HL-60 (cell line): ENCODE measurements around the gene PLAC8.
A peak's percentile ranks its signal among the peaks of the same experiment; 100 is the strongest.

ENCODE experiments used
- DNase-seq, 2 experiments: peaks; one replicate each; pipeline ENCODE4 v3.0.0-alpha.2; 2010 to 2020; ENCODE audit warnings: low read depth in 1 of 2, low spot score in 1 of 2
- H3K27ac ChIP-seq: fragments of 250-450 bp; sonication (Bioruptor Pico); replicated peaks from 2 replicates; pipeline ENCODE4 v1.5.1; 2020; ENCODE audit warnings: mild to moderate bottlenecking, moderate library complexity
- H3K27me3 ChIP-seq: fragments of 250-450 bp; sonication (Bioruptor Pico); 2 replicates; pipeline ENCODE4 v1.5.1; 2021; ENCODE audit warnings: mild to moderate bottlenecking, moderate library complexity; ENCODE audit not compliant: insufficient read depth, poor library complexity, severe bottlenecking
- H3K4me3 ChIP-seq: replicated peaks from 2 replicates; pipeline ENCODE4 v1.5.1; 2011; ENCODE audit warnings: mild to moderate bottlenecking, control low read depth, low read length; ENCODE audit not compliant: insufficient read depth
- CTCF ChIP-seq: IDR thresholded peaks from one replicate; pipeline ENCODE4 v1.5.1; 2011; ENCODE audit warnings: low read length, control low read depth, inconsistent platforms; ENCODE audit not compliant: insufficient read depth
- GABPA ChIP-seq: IDR thresholded peaks from 2 replicates; pipeline ENCODE4 v1.6.1; 2012; ENCODE audit warnings: low read depth
- POLR2AphosphoS5 ChIP-seq: IDR thresholded peaks from 2 replicates; pipeline ENCODE4 v1.6.1; 2012; ENCODE audit warnings: low read depth
- SPI1 ChIP-seq: IDR thresholded peaks from 2 replicates; pipeline ENCODE4 v1.6.1; 2012; ENCODE audit warnings: low read depth, mild to moderate bottlenecking, borderline replicate concordance
- TF ChIP-seq, protein P1 (sequence below): IDR thresholded peaks from 2 replicates; pipeline ENCODE4 v1.6.1; 2012; ENCODE audit warnings: low read depth; ENCODE audit not compliant: insufficient replicate concordance

Gene PLAC8

DNA sequence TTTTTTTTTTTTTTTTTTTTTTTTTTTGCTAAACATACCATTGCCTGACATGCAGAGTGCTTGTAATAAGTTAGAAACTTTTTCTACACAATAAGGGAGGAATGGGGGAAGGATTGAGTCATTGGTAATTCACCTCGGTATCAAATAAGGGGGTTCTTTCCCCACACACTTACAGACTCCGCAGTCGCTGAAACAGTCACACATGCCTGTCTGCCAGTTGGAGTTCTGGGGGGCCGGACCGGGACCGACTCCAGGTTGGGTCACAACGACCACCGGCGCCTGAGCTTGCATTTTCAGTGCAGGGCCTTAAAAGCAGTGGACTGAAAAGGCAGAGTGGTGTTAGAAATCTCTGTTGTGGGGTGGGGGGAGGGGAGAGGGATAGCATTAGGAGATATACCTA, 6.9 kb downstream of the PLAC8 start:
- peak overlapping the region; percentile 99; the same call in 1 of the 2 replicates for H3K27ac ChIP-seq
- H3K27me3 ChIP-seq, result no peaks in the 10 kb centered on the region
- no peak overlapping the region for H3K4me3 ChIP-seq
- TF ChIP-seq POLR2AphosphoS5 (no peak), SPI1 (no peak), GABPA (no peak), CTCF (no peak)
- TF ChIP-seq, protein P1, sequence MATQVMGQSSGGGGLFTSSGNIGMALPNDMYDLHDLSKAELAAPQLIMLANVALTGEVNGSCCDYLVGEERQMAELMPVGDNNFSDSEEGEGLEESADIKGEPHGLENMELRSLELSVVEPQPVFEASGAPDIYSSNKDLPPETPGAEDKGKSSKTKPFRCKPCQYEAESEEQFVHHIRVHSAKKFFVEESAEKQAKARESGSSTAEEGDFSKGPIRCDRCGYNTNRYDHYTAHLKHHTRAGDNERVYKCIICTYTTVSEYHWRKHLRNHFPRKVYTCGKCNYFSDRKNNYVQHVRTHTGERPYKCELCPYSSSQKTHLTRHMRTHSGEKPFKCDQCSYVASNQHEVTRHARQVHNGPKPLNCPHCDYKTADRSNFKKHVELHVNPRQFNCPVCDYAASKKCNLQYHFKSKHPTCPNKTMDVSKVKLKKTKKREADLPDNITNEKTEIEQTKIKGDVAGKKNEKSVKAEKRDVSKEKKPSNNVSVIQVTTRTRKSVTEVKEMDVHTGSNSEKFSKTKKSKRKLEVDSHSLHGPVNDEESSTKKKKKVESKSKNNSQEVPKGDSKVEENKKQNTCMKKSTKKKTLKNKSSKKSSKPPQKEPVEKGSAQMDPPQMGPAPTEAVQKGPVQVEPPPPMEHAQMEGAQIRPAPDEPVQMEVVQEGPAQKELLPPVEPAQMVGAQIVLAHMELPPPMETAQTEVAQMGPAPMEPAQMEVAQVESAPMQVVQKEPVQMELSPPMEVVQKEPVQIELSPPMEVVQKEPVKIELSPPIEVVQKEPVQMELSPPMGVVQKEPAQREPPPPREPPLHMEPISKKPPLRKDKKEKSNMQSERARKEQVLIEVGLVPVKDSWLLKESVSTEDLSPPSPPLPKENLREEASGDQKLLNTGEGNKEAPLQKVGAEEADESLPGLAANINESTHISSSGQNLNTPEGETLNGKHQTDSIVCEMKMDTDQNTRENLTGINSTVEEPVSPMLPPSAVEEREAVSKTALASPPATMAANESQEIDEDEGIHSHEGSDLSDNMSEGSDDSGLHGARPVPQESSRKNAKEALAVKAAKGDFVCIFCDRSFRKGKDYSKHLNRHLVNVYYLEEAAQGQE, result no peak
- no peak for DNase-seq

- TF ChIP-seq GABPA (no peak), POLR2AphosphoS5 (peak; percentile 19; the same call in 1 of the 2 replicates)
- no peaks in the 10 kb centered on the region for H3K27me3 ChIP-seq
- no peak overlapping the region for H3K4me3 ChIP-seq
- DNase-seq, result no peak
- H3K27ac ChIP-seq, result no peak overlapping the region
Measured at GRCh38 chr4:83104991-83105390, 9.5 kb downstream of the PLAC8 start.

DNA sequence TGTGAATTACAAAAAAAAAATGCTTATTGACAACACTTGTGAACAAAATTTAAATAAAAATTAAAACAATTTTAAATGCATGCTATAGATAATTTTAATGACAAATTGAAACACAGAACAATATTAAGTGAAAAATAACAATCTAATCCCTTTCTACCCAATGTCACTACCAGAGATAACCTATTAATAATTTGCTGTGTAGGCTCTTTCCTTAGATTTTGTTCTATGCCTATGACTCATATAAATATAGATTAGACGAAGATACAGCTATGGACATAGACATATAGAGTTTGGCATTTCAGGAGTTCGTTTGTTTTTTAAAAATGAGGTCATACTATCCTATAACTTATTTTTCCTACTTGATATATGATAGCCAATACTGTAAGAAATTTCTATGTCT, 18.1 kb downstream of the PLAC8 start:
- H3K27ac ChIP-seq, result no peak overlapping the region
- TF ChIP-seq POLR2AphosphoS5, result no peak
- no peak for TF ChIP-seq SPI1
- TF ChIP-seq, protein P1, result no peak
- no peak for TF ChIP-seq CTCF
- TF ChIP-seq GABPA, result no peak
- DNase-seq, result no peak
- H3K27me3 ChIP-seq, result no peaks in the 10 kb centered on the region
- no peak overlapping the region for H3K4me3 ChIP-seq

- Histone ChIP-seq H3K27ac (no peak overlapping the region), H3K27me3 (no peaks in the 10 kb centered on the region), H3K4me3 (no peak overlapping the region)
- TF ChIP-seq GABPA (no peak), SPI1 (0 out of 2 replicates have a peak, but pooled peaks have one; percentile 16), CTCF (no peak)
- no peak for DNase-seq
Measured at GRCh38 chr4:83093060-83093640, 21.4 kb downstream of the PLAC8 start.
